AG09309 (cell line): ENCODE data around the gene LMOD3.

Experiments used
- DNase-seq: peaks from one replicate; pipeline ENCODE4 v3.0.0-alpha.2; 2010; ENCODE audit warnings: low read depth
- H3K4me3 ChIP-seq: 2 replicates; pipeline ENCODE4 v1.5.1; 2011; ENCODE audit warnings: mild to moderate bottlenecking, low read depth, low read length, moderate library complexity; ENCODE audit not compliant: control insufficient read depth
- CTCF ChIP-seq: IDR thresholded peaks from 2 replicates; pipeline ENCODE4 v1.5.1; 2011; ENCODE audit warnings: mild to moderate bottlenecking, low read depth, low read length, inconsistent platforms; ENCODE audit not compliant: insufficient read depth, control insufficient read depth; ENCODE audit errors: missing control alignments

LMOD3 gene

DNA sequence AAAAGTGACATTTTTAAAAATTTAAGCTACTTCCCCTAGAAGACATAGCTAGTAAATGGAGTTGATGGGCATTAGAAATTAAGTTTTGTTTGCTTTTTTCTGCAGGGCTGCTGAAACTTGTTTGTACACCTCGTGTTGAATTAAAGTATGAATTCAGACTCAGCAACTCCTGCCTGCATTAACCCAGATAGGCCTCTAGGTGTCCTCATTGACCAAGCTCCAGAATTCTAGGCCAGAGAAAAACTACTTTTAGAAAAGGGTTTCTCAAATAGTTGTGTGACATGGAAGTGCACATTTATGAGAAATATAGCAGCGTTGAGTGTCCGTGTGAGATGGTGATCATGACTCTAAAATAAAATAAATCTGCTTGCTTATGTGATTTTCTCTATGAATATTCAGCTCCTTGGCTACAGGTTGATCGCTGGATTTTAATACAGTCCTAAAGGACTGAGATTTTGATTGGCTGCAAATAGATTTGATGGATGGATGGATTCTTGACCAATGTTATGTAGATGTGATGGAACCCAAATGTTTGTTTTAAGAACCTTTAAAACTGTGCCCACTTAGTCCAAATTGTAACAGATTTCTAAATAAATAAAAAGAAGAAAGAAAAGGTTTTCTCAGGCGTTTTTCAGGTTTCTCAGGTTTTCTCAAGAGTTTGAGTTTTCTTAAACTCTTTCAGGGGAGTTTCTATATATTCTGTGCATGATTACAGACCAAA is 39.4 kb upstream of the LMOD3 start:
- DNase-seq, result peak; percentile 16
- TF ChIP-seq CTCF, result peak; percentile 90
- H3K4me3 ChIP-seq, result no peak overlapping the region

GRCh38 chr3:69160525-69160924 is 38.1 kb upstream of the LMOD3 start:
- no peak overlapping the region for H3K4me3 ChIP-seq
- DNase-seq, result no peak

DNA sequence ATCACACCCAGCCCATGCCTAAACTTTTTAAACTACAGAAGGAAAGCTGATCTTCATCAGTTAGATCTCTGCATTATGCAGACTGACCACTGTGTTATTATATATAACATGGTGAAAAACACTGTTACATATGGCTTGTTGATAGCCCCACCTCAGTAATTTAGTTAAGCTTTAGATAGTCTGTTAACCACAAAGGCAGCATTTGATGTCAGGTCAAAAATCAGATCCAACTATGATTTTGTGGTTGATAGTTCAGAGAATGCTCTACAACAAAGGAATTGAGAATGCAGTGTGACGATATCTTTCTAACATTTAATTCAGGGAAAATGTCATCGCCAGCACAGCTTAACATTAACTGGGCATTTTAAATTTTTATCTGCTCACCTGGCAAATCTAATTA is 37.7 kb upstream of the LMOD3 start:
- no peak for DNase-seq
- no peak for TF ChIP-seq CTCF
- no peak overlapping the region for H3K4me3 ChIP-seq

More at GRCh38 chr3:69160525-69160924, 38.1 kb upstream of the LMOD3 start:
- TF ChIP-seq CTCF, result no peak

DNA sequence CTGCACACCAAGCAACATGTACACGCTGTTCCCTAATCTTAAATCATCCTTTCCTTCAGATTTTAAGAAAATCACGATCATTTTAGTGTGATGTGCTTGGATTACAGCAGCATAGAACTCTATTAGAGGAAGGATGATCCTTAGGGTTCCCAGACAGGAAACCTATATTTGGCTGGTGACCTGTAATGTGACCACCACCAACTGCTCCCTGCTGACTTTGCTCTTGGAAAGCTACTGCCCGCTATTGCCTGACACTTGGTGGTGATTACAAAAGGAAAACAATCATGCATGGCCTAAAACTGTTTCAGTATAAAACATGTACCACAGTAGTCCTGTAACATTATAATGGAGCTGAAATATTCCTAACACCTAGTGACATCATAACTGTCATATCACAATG is 27.2 kb upstream of the LMOD3 start:
- no peak for TF ChIP-seq CTCF
- no peak for DNase-seq
- H3K4me3 ChIP-seq, result no peak overlapping the region

DNA sequence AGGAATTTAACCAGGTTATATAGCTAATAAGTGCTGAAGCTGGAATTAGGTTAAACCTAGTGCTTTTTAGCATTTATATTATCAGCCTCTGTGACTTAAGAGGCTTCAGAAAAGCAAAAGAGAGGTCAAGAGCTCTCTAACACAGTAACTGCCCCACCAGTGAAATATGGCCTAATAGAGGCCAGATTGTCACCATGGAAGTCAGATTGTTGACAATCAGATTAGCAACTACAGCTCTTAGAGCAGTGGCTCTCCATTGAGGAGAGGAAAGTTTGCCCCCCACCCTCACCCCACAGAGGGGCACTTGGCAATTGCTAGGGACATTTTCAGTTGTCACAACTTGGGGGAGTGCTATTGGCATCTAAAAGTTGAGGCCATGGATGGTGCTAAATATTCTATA is 23.3 kb upstream of the LMOD3 start:
- no peak for TF ChIP-seq CTCF
- no peak for DNase-seq
- H3K4me3 ChIP-seq, result no peak overlapping the region

GRCh38 chr3:69144631-69145245 is 22.3 kb upstream of the LMOD3 start:
- H3K4me3 ChIP-seq, result no peak overlapping the region
- no peak for TF ChIP-seq CTCF
- DNase-seq, result no peak
